H9 (cell line): ENCODE measurements around the gene TMEM108. TPM values are rescaled to one million over a fixed set of nuclear protein-coding genes. Genes with fewer than 3 reads are reported as not detected.

Experiments
- DNase-seq: peaks from one replicate; pipeline ENCODE4 v3.0.0-alpha.2; 2017
- H2AFZ ChIP-seq: one replicate; pipeline ENCODE4 v1.6.1; 2013; ENCODE audit warnings: mild to moderate bottlenecking, low read length, control low read depth, moderate library complexity
- H2AK5ac ChIP-seq: 2 replicates; pipeline ENCODE4 v1.6.1; 2013; ENCODE audit warnings: low read length, control low read depth, mixed read lengths; ENCODE audit not compliant: insufficient read length
- H2BK120ac ChIP-seq: one replicate; pipeline ENCODE4 v1.6.1; 2013; ENCODE audit warnings: low read depth, mild to moderate bottlenecking, low read length, control low read depth, inconsistent platforms; ENCODE audit not compliant: poor library complexity, severe bottlenecking
- H2BK12ac ChIP-seq: 2 replicates; pipeline ENCODE4 v1.6.1; 2013; ENCODE audit warnings: low read length, control low read depth, mixed read lengths, low read depth; ENCODE audit not compliant: insufficient read length
- H2BK15ac ChIP-seq: 2 replicates; pipeline ENCODE4 v1.6.1; 2013; ENCODE audit warnings: low read depth, low read length, control low read depth
- H2BK20ac ChIP-seq: one replicate; pipeline ENCODE4 v1.6.1; 2013; ENCODE audit warnings: low read depth, mild to moderate bottlenecking, low read length, control low read depth, inconsistent platforms; ENCODE audit not compliant: poor library complexity, severe bottlenecking
- H2BK5ac ChIP-seq: 2 replicates; pipeline ENCODE4 v1.6.1; 2013; ENCODE audit warnings: low read length, control low read depth, mixed read lengths; ENCODE audit not compliant: insufficient read length
- H3K14ac ChIP-seq: 2 replicates; pipeline ENCODE4 v1.6.1; 2013; ENCODE audit warnings: low read length, control low read depth; ENCODE audit not compliant: insufficient read depth
- H3K18ac ChIP-seq: 2 replicates; pipeline ENCODE4 v1.6.1; 2013; ENCODE audit warnings: low read depth, mild to moderate bottlenecking, mixed read lengths, low read length, control low read depth; ENCODE audit not compliant: insufficient read length
- H3K23ac ChIP-seq: 2 replicates; pipeline ENCODE4 v1.6.1; 2013; ENCODE audit warnings: low read length, control low read depth, mixed read lengths, low read depth; ENCODE audit not compliant: insufficient read length
- H3K23me2 ChIP-seq: 2 replicates; pipeline ENCODE4 v1.6.1; 2013; ENCODE audit warnings: low read depth, mild to moderate bottlenecking, mixed read lengths, low read length, control low read depth; ENCODE audit not compliant: insufficient read length, poor library complexity, severe bottlenecking
- H3K27ac ChIP-seq: 2 replicates; pipeline ENCODE4 v1.5.1; 2013; ENCODE audit warnings: low read length, control low read depth, mixed read lengths, low read depth; ENCODE audit not compliant: insufficient read length
- H3K27me3 ChIP-seq: 2 replicates; pipeline ENCODE4 v1.6.1; 2013; ENCODE audit warnings: low read length, control low read depth, inconsistent platforms; ENCODE audit not compliant: insufficient read depth
- H3K4ac ChIP-seq: 2 replicates; pipeline ENCODE4 v1.6.1; 2013; ENCODE audit warnings: low read depth, mild to moderate bottlenecking, control low read depth, inconsistent platforms, low read length, moderate library complexity
- H3K4me1 ChIP-seq: 2 replicates; pipeline ENCODE4 v1.6.1; 2013; ENCODE audit warnings: low read length, control low read depth, inconsistent platforms; ENCODE audit not compliant: insufficient read depth
- H3K4me2 ChIP-seq: 2 replicates; pipeline ENCODE4 v1.6.1; 2013; ENCODE audit warnings: low read length, control low read depth, mixed read lengths; ENCODE audit not compliant: insufficient read length, insufficient read depth
- H3K56ac ChIP-seq: 2 replicates; pipeline ENCODE4 v1.6.1; 2013; ENCODE audit warnings: low read depth, mild to moderate bottlenecking, mixed read lengths, low read length, control low read depth; ENCODE audit not compliant: insufficient read length
- H3K79me1 ChIP-seq: 2 replicates; pipeline ENCODE4 v1.6.1; 2013; ENCODE audit warnings: low read depth, mild to moderate bottlenecking, moderate library complexity, low read length, control low read depth, inconsistent platforms; ENCODE audit not compliant: insufficient read depth, poor library complexity, severe bottlenecking
- H3K79me2 ChIP-seq: 2 replicates; pipeline ENCODE4 v1.6.1; 2013; ENCODE audit warnings: low read length, control low read depth, inconsistent platforms; ENCODE audit not compliant: insufficient read depth
- H3K9ac ChIP-seq: 2 replicates; pipeline ENCODE4 v1.6.1; 2013; ENCODE audit warnings: low read length, control low read depth, mixed read lengths; ENCODE audit not compliant: insufficient read length; ENCODE audit errors: extremely low read depth
- H3K9me3 ChIP-seq: one replicate; pipeline ENCODE4 v1.6.1; 2013; ENCODE audit warnings: low read depth, low read length, inconsistent platforms; ENCODE audit not compliant: control insufficient read depth
- H3T11ph ChIP-seq: one replicate; pipeline ENCODE4 v1.6.1; 2013; ENCODE audit warnings: mild to moderate bottlenecking, low read length, control low read depth, inconsistent platforms
- H4K20me1 ChIP-seq: one replicate; pipeline ENCODE4 v1.6.1; 2013; ENCODE audit not compliant: control insufficient read depth, insufficient read length, insufficient read depth
- H4K5ac ChIP-seq: 2 replicates; pipeline ENCODE4 v1.6.1; 2013; ENCODE audit warnings: low read depth, mild to moderate bottlenecking, mixed read lengths, low read length, control low read depth; ENCODE audit not compliant: insufficient read length
- H4K8ac ChIP-seq: replicated peaks from 2 replicates; pipeline ENCODE4 v1.6.1; 2013; ENCODE audit warnings: low read length, control low read depth, mixed read lengths, low read depth; ENCODE audit not compliant: insufficient read length
- H4K91ac ChIP-seq: 2 replicates; pipeline ENCODE4 v1.6.1; 2013; ENCODE audit warnings: low read depth, mild to moderate bottlenecking, moderate library complexity, mixed read lengths, low read length, control low read depth; ENCODE audit not compliant: insufficient read length
- H3K27ac Mint-ChIP-seq, 3 experiments: 2 replicates in 2 of 3; 3 replicates in 1 of 3; pipeline ENCODE4 v1.8.0; 2020 to 2021; ENCODE audit warnings: mixed read lengths in 3 of 3, mild to moderate bottlenecking in 1 of 3, moderate library complexity in 1 of 3
- H3K27me3 Mint-ChIP-seq: 2 replicates; pipeline ENCODE4 v1.8.0; 2021; ENCODE audit warnings: low read depth, mild to moderate bottlenecking, moderate library complexity, mixed read lengths
- H3K36me3 Mint-ChIP-seq, 3 experiments: 2 replicates in 2 of 3; 3 replicates in 1 of 3; pipeline ENCODE4 v1.8.0; 2020 to 2021; ENCODE audit warnings: low read depth in 3 of 3, mixed read lengths in 3 of 3; ENCODE audit not compliant: insufficient read depth in 1 of 3
- H3K4me1 Mint-ChIP-seq, 2 experiments: 2 replicates each; pipeline ENCODE4 v1.8.0; 2020; ENCODE audit warnings: mixed read lengths in 2 of 2
- H3K4me3 Mint-ChIP-seq, 2 experiments: 2 replicates in 1 of 2; 3 replicates in 1 of 2; pipeline ENCODE4 v1.8.0; 2020 to 2021; ENCODE audit warnings: mild to moderate bottlenecking in 2 of 2, mixed read lengths in 2 of 2, moderate library complexity in 1 of 2
- H3K9me3 Mint-ChIP-seq, 2 experiments: 2 replicates in 1 of 2; 3 replicates in 1 of 2; pipeline ENCODE4 v1.8.0; 2020; ENCODE audit warnings: mild to moderate bottlenecking in 2 of 2, mixed read lengths in 2 of 2, moderate library complexity in 1 of 2
- CTCF ChIP-seq: fragments of 200-600 bp; sonication (generic); conservative IDR thresholded peaks from 3 replicates; pipeline ENCODE4 v1.8.0; 2021; ENCODE audit warnings: antibody characterized with exemption, mild to moderate bottlenecking
- WGBS: extraction: QIAGEN DNeasy Blood & Tissue Kit; methylation state at CpG from one replicate; pipeline ENCODE4 v1.1.7; 2013; ENCODE audit warnings: missing lambda C conversion rate, low lambda C conversion rate, mixed read lengths; ENCODE audit not compliant: insufficient read length; ENCODE audit errors: extremely low coverage; 5-methylcytosine and 5-hydroxymethylcytosine counted together
- total RNA-seq: library from RNA; stranded (reverse); gene quantifications from 2 replicates; pipeline ENCODE4 v1.2.1, GENCODE V29; 2021

TMEM108 gene
- total RNA-seq, 1 experiment from 2014 or later = 5.0 TPM

DNA sequence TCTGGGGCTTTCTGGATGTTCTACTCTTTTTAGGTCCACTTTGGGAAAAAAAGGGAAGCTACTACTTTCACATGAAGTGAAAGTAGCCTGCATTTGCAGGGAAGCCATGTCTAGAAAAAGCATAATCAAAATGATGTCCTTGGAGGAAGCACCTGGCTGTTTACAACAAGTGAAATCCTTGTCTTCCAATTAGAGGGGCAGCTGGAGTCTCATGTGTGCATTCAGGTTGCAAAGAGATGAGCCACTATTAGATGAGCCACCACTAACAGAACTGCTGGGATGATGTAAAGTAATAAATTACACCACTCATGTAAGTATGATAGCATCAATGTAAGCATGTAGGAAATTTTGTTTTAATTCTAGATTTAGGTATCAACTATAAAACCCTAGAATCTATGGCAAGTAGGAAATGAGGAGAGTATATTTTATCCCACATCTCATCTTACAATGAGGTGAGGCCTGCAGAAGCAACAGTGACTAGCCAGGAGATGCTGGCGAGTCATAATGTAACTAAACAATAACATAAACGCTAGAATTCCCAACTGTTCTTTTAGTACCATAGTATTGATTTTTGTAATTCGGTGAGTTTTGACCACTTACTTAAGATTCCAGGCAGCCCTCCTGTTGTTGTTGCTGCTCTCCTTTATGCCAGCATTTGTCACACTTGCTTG, 75.9 kb downstream of the TMEM108 start:
- H2BK20ac ChIP-seq = no peak overlapping the region
- no peak overlapping the region for H2BK15ac ChIP-seq
- no peak overlapping the region for H4K5ac ChIP-seq
- no peak overlapping the region for H3K4me3 Mint-ChIP-seq
- no peak for TF ChIP-seq CTCF
- H2AK5ac ChIP-seq = no peak overlapping the region
- no peak overlapping the region for H3K9ac ChIP-seq
- WGBS = no CpG with 5 or more reads among the region's 3 CpGs
- H3K4me1 Mint-ChIP-seq = peaks cover 6 to 16% of the 10 kb centered on the region in 2 experiments
- H3K9me3 Mint-ChIP-seq = no peaks in the 10 kb centered on the region
- no peak overlapping the region for H4K8ac ChIP-seq
- H3K27ac Mint-ChIP-seq = no peak overlapping the region; a peak in 1 of 7 replicates
- H4K20me1 ChIP-seq = no peaks in the 10 kb centered on the region
- no peaks in the 10 kb centered on the region for H3K79me1 ChIP-seq
- H3K36me3 Mint-ChIP-seq = no peaks in the 10 kb centered on the region
- no peak overlapping the region for H3K27ac ChIP-seq
- H3K56ac ChIP-seq = no peak overlapping the region
- H4K91ac ChIP-seq = no peak overlapping the region
- no peak overlapping the region for H2BK120ac ChIP-seq
- H3K4me2 ChIP-seq = no peak overlapping the region
- no peak for DNase-seq
- H3K18ac ChIP-seq = no peak overlapping the region
- H3K4me1 ChIP-seq = no peaks in the 10 kb centered on the region; the same call in 1 of the 2 replicates
- H3K79me2 ChIP-seq = no peaks in the 10 kb centered on the region
- H3K23ac ChIP-seq = no peak overlapping the region
- no peak overlapping the region for H2BK12ac ChIP-seq
- H3K23me2 ChIP-seq = no peaks in the 10 kb centered on the region
- no peak overlapping the region for H3T11ph ChIP-seq
- H2AFZ ChIP-seq = no peak overlapping the region
- no peaks in the 10 kb centered on the region for H3K27me3 Mint-ChIP-seq
- no peak overlapping the region for H2BK5ac ChIP-seq
- no peak overlapping the region for H3K4ac ChIP-seq
- no peaks in the 10 kb centered on the region for H3K27me3 ChIP-seq
- no peak overlapping the region for H3K14ac ChIP-seq
- no peaks in the 10 kb centered on the region for H3K9me3 ChIP-seq
